ENCODE data around the gene PWWP2A.

The PWWP2A gene

GRCh38 chr5:160133071-160133917 lies 14.0 kb upstream of the PWWP2A start:
- no peak for DNase-seq

DNA sequence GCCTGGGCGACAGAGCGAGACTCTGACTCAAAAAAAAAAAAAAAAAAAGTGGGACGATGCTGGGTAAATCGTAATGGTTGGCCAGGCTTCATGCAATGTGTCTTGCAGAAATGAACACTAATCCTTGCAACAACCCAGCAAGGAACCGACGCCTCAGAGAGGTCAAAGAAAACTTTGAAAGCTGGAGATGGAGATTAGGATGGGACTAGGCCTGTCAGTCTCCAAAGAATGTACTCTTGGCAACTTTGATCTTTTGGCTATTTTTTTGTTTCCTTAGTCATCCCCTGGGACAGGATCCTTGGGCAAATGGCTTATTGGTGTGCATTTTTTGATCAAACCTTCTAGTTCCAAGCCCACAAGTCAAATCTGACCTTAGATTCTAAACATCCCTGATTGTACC lies 10.6 kb upstream of the PWWP2A start:
- DNase-seq, result no peak

GRCh38 chr5:160128632-160129031 lies 9.4 kb upstream of the PWWP2A start:
- no peak for DNase-seq

DNA sequence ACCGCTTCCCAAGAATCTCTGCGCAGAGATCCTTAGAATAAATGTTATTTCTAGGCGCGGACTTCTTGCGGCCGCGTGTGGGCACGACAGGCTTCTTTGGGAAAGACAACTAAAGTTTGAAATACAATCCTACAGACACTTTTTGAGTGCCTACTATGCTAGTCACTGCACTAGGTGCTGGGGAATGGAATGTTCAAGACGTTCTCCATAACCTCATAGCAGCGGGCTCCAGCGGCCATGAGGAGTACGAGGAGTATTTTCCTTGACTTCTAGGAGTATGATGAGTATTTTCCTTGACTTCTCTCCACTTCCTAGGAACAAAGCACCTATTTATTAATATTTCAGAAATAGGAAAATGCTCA lies 636 bp upstream of the PWWP2A start:
- DNase-seq, result no peak

DNA sequence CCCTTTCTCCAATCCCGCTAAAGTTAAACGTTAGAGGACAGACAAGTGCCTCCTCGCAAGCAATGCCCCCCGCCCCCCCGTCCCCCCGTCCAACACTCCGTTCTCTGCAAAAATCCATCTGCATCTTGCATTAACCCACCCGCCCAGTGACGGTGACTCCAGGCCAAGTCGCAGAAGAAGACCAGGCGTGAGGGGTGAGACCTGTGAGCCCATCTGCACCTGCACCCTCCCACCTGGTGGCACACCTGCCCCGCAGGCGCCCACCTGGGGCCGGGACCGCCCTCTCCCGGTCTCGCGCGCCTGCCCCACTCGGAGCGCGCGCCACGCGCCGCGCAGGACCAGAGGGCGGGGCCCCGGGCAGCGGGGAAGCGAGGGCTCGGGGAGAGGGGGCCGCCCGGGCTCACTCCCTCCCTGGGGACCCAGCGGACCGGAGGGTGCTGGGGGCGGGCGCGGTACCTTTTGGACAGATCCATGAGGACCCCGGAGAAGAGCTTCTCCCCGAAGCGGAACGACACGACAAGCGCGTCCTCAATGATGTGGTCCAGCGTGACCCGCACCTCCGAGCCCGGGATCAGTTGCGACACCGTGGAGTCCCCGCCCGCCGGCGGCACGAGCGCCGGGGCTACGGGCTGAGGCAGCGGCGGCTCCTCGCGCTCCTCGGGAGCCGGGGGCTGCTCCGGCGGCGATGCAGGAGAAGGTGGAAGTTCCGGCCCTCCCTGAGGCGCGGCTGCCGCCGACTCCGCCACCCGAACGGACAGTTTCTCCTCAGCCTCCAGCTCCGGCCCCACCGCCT lies 705 bp downstream of the PWWP2A start:
- DNase-seq, result no peak

DNA sequence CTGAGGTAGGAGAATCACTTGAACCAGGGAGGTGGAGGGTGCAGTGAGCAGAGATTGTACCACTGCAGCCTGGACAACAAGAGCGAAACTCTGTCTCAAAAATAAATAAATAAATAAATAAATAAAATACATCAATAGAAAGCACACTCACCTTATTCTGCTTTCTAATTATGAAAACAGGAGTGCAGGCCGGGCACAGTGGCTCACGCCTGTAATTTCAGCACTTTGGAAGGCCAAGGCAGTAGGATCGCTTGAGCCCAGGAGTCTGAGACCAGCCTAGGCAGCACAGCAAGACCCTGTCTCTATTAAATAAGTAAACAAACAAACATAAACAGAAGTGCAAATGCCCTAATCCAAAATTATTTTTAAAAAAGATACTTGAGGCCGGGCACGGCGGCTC lies 2.3 kb downstream of the PWWP2A start:
- DNase-seq, result no peak

- DNase-seq, result no peak
These were observed 11.1 kb downstream of the PWWP2A start for GRCh38 chr5:160108124-160108523.

GRCh38 chr5:160105686-160106360 lies 13.4 kb downstream of the PWWP2A start:
- DNase-seq, result no peak

DNA sequence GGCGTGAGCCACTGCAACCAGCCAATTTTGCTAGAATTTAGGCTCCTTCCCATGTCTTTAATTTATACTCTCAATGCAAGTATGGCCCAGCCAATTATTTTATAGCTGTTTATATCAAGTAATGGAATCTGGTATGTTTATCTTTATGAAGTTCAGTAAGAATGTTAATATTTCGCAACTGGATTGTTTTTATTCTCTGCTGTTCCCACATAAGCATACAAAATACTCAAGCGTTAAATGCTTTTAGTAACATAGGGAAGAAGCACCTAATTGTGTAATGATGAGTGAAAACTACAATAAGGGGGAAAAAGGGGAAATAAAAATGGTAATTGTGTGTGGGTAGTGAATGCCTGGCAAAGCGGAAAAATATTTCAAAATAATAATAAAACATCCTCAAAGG lies 21.3 kb downstream of the PWWP2A start:
- DNase-seq, result no peak

- no peak for DNase-seq
These were observed 23.1 kb downstream of the PWWP2A start for GRCh38 chr5:160096178-160096577.

- DNase-seq, result no peak
These were observed 26.1 kb downstream of the PWWP2A start for GRCh38 chr5:160092960-160093707.

DNA sequence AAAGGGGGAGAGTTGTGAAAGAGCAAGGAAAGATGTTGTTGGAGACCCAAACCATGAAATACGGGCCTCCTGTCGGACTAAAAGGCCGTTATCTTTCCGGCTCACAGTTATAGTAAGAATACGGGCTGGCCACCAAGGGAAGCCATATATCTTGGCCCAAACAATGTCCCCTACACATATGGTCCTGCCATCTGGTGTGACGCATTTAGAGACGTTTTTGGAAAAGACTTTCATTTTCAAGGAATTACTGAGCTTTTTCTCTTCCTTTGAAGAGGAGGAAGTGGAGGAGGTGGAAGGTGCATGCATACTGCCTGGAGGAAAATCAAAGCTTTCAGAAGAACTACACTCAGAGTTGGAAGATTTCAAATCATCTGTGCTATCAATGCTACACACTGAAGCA lies 26.7 kb downstream of the PWWP2A start:
- no peak for DNase-seq

- no peak for DNase-seq
These were observed 29.2 kb downstream of the PWWP2A start for GRCh38 chr5:160090059-160090458.

- no peak for DNase-seq
These were observed 29.7 kb downstream of the PWWP2A start for GRCh38 chr5:160089531-160089930.

GRCh38 chr5:160088805-160089204 lies 30.4 kb downstream of the PWWP2A start:
- no peak for DNase-seq

DNA sequence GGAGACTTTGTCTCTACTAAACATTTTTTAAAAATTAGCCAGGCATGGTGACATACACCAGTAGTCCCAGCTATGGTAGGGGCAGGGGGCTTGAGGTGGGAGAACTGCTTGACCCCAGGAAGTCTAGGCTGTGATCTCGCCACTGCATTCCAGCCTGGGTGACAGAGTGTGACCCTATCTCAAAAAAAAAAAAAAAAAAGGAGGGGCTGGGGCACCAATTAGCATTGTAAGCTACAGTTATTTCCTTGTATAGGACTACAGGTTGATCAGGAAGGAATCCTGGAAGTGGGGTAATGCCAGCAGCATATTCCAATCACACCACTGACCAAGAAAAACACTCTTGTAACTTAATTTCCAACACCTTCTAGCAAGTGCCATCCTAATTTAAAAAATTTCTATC lies 32.1 kb downstream of the PWWP2A start:
- DNase-seq, result no peak

DNA sequence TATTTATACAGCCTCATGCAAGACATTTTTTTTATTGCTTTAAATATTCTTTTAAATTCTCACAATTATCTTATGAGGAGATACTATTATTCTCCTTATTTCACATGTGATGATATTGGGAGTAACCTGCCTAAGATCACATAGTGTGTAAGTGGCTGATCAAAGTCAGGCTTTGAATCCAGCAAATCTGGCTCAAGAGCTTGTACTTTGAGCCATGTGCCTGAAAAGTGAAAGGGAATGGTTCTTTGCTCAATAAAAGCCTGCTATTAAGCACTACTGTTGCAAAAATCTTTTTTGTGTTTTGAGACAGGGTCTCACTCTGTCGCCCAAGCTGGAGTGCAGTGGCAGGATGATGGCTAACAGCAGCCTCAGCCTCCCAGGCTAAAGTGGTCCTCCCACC lies 35.1 kb downstream of the PWWP2A start:
- DNase-seq, result no peak

GRCh38 chr5:160083501-160083900 lies 35.7 kb downstream of the PWWP2A start:
- no peak for DNase-seq

GRCh38 chr5:160082614-160083500 lies 36.4 kb downstream of the PWWP2A start:
- no peak for DNase-seq

DNA sequence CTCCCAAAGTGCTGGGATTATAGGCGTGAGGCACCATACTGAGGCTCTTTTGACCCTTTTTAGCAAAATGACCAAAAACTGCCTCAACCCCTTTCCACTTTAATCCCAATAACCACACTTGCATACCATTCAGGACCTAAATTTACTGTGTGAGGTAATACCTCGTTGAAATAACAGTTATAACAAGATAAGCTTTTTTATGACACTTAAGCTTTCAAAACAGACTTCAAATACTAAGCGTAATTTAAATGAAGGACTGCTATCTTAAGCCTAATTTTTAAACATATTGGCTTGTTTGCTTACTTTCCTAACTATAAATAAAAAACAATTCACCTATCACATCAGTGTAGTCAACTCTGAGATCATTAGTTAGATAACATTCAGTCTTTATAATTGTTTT lies 37.8 kb downstream of the PWWP2A start:
- DNase-seq, result no peak

GRCh38 chr5:160079753-160080152 lies 39.5 kb downstream of the PWWP2A start:
- DNase-seq, result no peak

GRCh38 chr5:160076997-160077396 lies 42.3 kb downstream of the PWWP2A start:
- DNase-seq, result no peak

All from SHP77 treated with DMSO at 0.1 percent for 48 hours (cell line).